H9 (cell line): ENCODE results near the gene SH3PXD2B. TPM values are rescaled to one million over a fixed set of nuclear protein-coding genes. Genes with fewer than 3 reads are reported as not detected.

Experiments
- DNase-seq: peaks from one replicate; pipeline ENCODE4 v3.0.0-alpha.2; 2017
- H2AFZ ChIP-seq: one replicate; pipeline ENCODE4 v1.6.1; 2013; ENCODE audit warnings: mild to moderate bottlenecking, low read length, control low read depth, moderate library complexity
- H2AK5ac ChIP-seq: 2 replicates; pipeline ENCODE4 v1.6.1; 2013; ENCODE audit warnings: low read length, control low read depth, mixed read lengths; ENCODE audit not compliant: insufficient read length
- H2BK120ac ChIP-seq: one replicate; pipeline ENCODE4 v1.6.1; 2013; ENCODE audit warnings: low read depth, mild to moderate bottlenecking, low read length, control low read depth, inconsistent platforms; ENCODE audit not compliant: poor library complexity, severe bottlenecking
- H2BK12ac ChIP-seq: 2 replicates; pipeline ENCODE4 v1.6.1; 2013; ENCODE audit warnings: low read length, control low read depth, mixed read lengths, low read depth; ENCODE audit not compliant: insufficient read length
- H2BK15ac ChIP-seq: 2 replicates; pipeline ENCODE4 v1.6.1; 2013; ENCODE audit warnings: low read depth, low read length, control low read depth
- H2BK20ac ChIP-seq: one replicate; pipeline ENCODE4 v1.6.1; 2013; ENCODE audit warnings: low read depth, mild to moderate bottlenecking, low read length, control low read depth, inconsistent platforms; ENCODE audit not compliant: poor library complexity, severe bottlenecking
- H2BK5ac ChIP-seq: 2 replicates; pipeline ENCODE4 v1.6.1; 2013; ENCODE audit warnings: low read length, control low read depth, mixed read lengths; ENCODE audit not compliant: insufficient read length
- H3K14ac ChIP-seq: 2 replicates; pipeline ENCODE4 v1.6.1; 2013; ENCODE audit warnings: low read length, control low read depth; ENCODE audit not compliant: insufficient read depth
- H3K18ac ChIP-seq: 2 replicates; pipeline ENCODE4 v1.6.1; 2013; ENCODE audit warnings: low read depth, mild to moderate bottlenecking, mixed read lengths, low read length, control low read depth; ENCODE audit not compliant: insufficient read length
- H3K23ac ChIP-seq: 2 replicates; pipeline ENCODE4 v1.6.1; 2013; ENCODE audit warnings: low read length, control low read depth, mixed read lengths, low read depth; ENCODE audit not compliant: insufficient read length
- H3K23me2 ChIP-seq: 2 replicates; pipeline ENCODE4 v1.6.1; 2013; ENCODE audit warnings: low read depth, mild to moderate bottlenecking, mixed read lengths, low read length, control low read depth; ENCODE audit not compliant: insufficient read length, poor library complexity, severe bottlenecking
- H3K27ac ChIP-seq: 2 replicates; pipeline ENCODE4 v1.5.1; 2013; ENCODE audit warnings: low read length, control low read depth, mixed read lengths, low read depth; ENCODE audit not compliant: insufficient read length
- H3K27me3 ChIP-seq: 2 replicates; pipeline ENCODE4 v1.6.1; 2013; ENCODE audit warnings: low read length, control low read depth, inconsistent platforms; ENCODE audit not compliant: insufficient read depth
- H3K4ac ChIP-seq: 2 replicates; pipeline ENCODE4 v1.6.1; 2013; ENCODE audit warnings: low read depth, mild to moderate bottlenecking, control low read depth, inconsistent platforms, low read length, moderate library complexity
- H3K4me1 ChIP-seq: 2 replicates; pipeline ENCODE4 v1.6.1; 2013; ENCODE audit warnings: low read length, control low read depth, inconsistent platforms; ENCODE audit not compliant: insufficient read depth
- H3K4me2 ChIP-seq: 2 replicates; pipeline ENCODE4 v1.6.1; 2013; ENCODE audit warnings: low read length, control low read depth, mixed read lengths; ENCODE audit not compliant: insufficient read length, insufficient read depth
- H3K56ac ChIP-seq: 2 replicates; pipeline ENCODE4 v1.6.1; 2013; ENCODE audit warnings: low read depth, mild to moderate bottlenecking, mixed read lengths, low read length, control low read depth; ENCODE audit not compliant: insufficient read length
- H3K79me1 ChIP-seq: 2 replicates; pipeline ENCODE4 v1.6.1; 2013; ENCODE audit warnings: low read depth, mild to moderate bottlenecking, moderate library complexity, low read length, control low read depth, inconsistent platforms; ENCODE audit not compliant: insufficient read depth, poor library complexity, severe bottlenecking
- H3K79me2 ChIP-seq: 2 replicates; pipeline ENCODE4 v1.6.1; 2013; ENCODE audit warnings: low read length, control low read depth, inconsistent platforms; ENCODE audit not compliant: insufficient read depth
- H3K9ac ChIP-seq: 2 replicates; pipeline ENCODE4 v1.6.1; 2013; ENCODE audit warnings: low read length, control low read depth, mixed read lengths; ENCODE audit not compliant: insufficient read length; ENCODE audit errors: extremely low read depth
- H3K9me3 ChIP-seq: one replicate; pipeline ENCODE4 v1.6.1; 2013; ENCODE audit warnings: low read depth, low read length, inconsistent platforms; ENCODE audit not compliant: control insufficient read depth
- H3T11ph ChIP-seq: one replicate; pipeline ENCODE4 v1.6.1; 2013; ENCODE audit warnings: mild to moderate bottlenecking, low read length, control low read depth, inconsistent platforms
- H4K20me1 ChIP-seq: one replicate; pipeline ENCODE4 v1.6.1; 2013; ENCODE audit not compliant: control insufficient read depth, insufficient read length, insufficient read depth
- H4K5ac ChIP-seq: 2 replicates; pipeline ENCODE4 v1.6.1; 2013; ENCODE audit warnings: low read depth, mild to moderate bottlenecking, mixed read lengths, low read length, control low read depth; ENCODE audit not compliant: insufficient read length
- H4K8ac ChIP-seq: replicated peaks from 2 replicates; pipeline ENCODE4 v1.6.1; 2013; ENCODE audit warnings: low read length, control low read depth, mixed read lengths, low read depth; ENCODE audit not compliant: insufficient read length
- H4K91ac ChIP-seq: 2 replicates; pipeline ENCODE4 v1.6.1; 2013; ENCODE audit warnings: low read depth, mild to moderate bottlenecking, moderate library complexity, mixed read lengths, low read length, control low read depth; ENCODE audit not compliant: insufficient read length
- H3K27ac Mint-ChIP-seq, 3 experiments: 2 replicates in 2 of 3; 3 replicates in 1 of 3; pipeline ENCODE4 v1.8.0; 2020 to 2021; ENCODE audit warnings: mixed read lengths in 3 of 3, mild to moderate bottlenecking in 1 of 3, moderate library complexity in 1 of 3
- H3K27me3 Mint-ChIP-seq: 2 replicates; pipeline ENCODE4 v1.8.0; 2021; ENCODE audit warnings: low read depth, mild to moderate bottlenecking, moderate library complexity, mixed read lengths
- H3K36me3 Mint-ChIP-seq, 3 experiments: 2 replicates in 2 of 3; 3 replicates in 1 of 3; pipeline ENCODE4 v1.8.0; 2020 to 2021; ENCODE audit warnings: low read depth in 3 of 3, mixed read lengths in 3 of 3; ENCODE audit not compliant: insufficient read depth in 1 of 3
- H3K4me1 Mint-ChIP-seq, 2 experiments: 2 replicates each; pipeline ENCODE4 v1.8.0; 2020; ENCODE audit warnings: mixed read lengths in 2 of 2
- H3K4me3 Mint-ChIP-seq, 2 experiments: 2 replicates in 1 of 2; 3 replicates in 1 of 2; pipeline ENCODE4 v1.8.0; 2020 to 2021; ENCODE audit warnings: mild to moderate bottlenecking in 2 of 2, mixed read lengths in 2 of 2, moderate library complexity in 1 of 2
- H3K9me3 Mint-ChIP-seq, 2 experiments: 2 replicates in 1 of 2; 3 replicates in 1 of 2; pipeline ENCODE4 v1.8.0; 2020; ENCODE audit warnings: mild to moderate bottlenecking in 2 of 2, mixed read lengths in 2 of 2, moderate library complexity in 1 of 2
- CTCF ChIP-seq: fragments of 200-600 bp; sonication (generic); conservative IDR thresholded peaks from 3 replicates; pipeline ENCODE4 v1.8.0; 2021; ENCODE audit warnings: antibody characterized with exemption, mild to moderate bottlenecking
- WGBS: extraction: QIAGEN DNeasy Blood & Tissue Kit; methylation state at CpG from one replicate; pipeline ENCODE4 v1.1.7; 2013; ENCODE audit warnings: missing lambda C conversion rate, low lambda C conversion rate, mixed read lengths; ENCODE audit not compliant: insufficient read length; ENCODE audit errors: extremely low coverage; 5-methylcytosine and 5-hydroxymethylcytosine counted together
- total RNA-seq: library from RNA; stranded (reverse); gene quantifications from 2 replicates; pipeline ENCODE4 v1.2.1, GENCODE V29; 2021

Gene SH3PXD2B
- total RNA-seq, 1 experiment from 2014 or later: 49.0 TPM

- Histone ChIP-seq H2BK120ac (no peak overlapping the region), H2AFZ (no peak overlapping the region), H3K79me1 (peaks cover 6% of the 10 kb centered on the region), H2BK15ac (no peak overlapping the region), H4K8ac (no peak overlapping the region), H2BK20ac (no peak overlapping the region), H2BK5ac (no peak overlapping the region), H3K18ac (no peak overlapping the region), H3K23me2 (peaks cover 6% of the 10 kb centered on the region), H3K79me2 (peaks cover 65% of the 10 kb centered on the region; the same call in 1 of the 2 replicates), H3K4me2 (no peak overlapping the region), H3K27ac (no peak overlapping the region), H3K9me3 (no peaks in the 10 kb centered on the region), H3K4me1 (peaks cover 6% of the 10 kb centered on the region; the same call in 1 of the 2 replicates), H3K27me3 (no peaks in the 10 kb centered on the region), H2BK12ac (no peak overlapping the region), H4K91ac (no peak overlapping the region), H3K9ac (no peak overlapping the region), H3K4ac (no peak overlapping the region), H3K56ac (no peak overlapping the region), H4K20me1 (no peaks in the 10 kb centered on the region), H2AK5ac (no peak overlapping the region), H3K23ac (no peak overlapping the region), H3K14ac (no peak overlapping the region), H4K5ac (no peak overlapping the region), H3T11ph (no peak overlapping the region)
- Mint-ChIP-seq H3K4me1 (peaks cover 36 to 48% of the 10 kb centered on the region in 2 experiments), H3K9me3 (no peaks in the 10 kb centered on the region; a peak in 1 of 5 replicates), H3K36me3 (peaks cover 0 to 25% (median 13%) of the 10 kb centered on the region in 3 experiments; a peak in 5 of 7 replicates), H3K27me3 (no peaks in the 10 kb centered on the region), H3K27ac (no peak overlapping the region), H3K4me3 (no peak overlapping the region)
- DNase-seq: no peak
- WGBS: no CpG with 5 or more reads among the region's 9 CpGs
- no peak for TF ChIP-seq CTCF
Observed at GRCh38 chr5:172278356-172278755, 176.0 kb downstream of the SH3PXD2B start.
